Measurements from ENCODE around the gene ZCCHC2. TPM values are rescaled to one million over a fixed set of nuclear protein-coding genes. Genes with fewer than 3 reads are reported as not detected.

The ZCCHC2 gene
- total RNA-seq, 1 donor from 2014 or later = 7.3 TPM

DNA sequence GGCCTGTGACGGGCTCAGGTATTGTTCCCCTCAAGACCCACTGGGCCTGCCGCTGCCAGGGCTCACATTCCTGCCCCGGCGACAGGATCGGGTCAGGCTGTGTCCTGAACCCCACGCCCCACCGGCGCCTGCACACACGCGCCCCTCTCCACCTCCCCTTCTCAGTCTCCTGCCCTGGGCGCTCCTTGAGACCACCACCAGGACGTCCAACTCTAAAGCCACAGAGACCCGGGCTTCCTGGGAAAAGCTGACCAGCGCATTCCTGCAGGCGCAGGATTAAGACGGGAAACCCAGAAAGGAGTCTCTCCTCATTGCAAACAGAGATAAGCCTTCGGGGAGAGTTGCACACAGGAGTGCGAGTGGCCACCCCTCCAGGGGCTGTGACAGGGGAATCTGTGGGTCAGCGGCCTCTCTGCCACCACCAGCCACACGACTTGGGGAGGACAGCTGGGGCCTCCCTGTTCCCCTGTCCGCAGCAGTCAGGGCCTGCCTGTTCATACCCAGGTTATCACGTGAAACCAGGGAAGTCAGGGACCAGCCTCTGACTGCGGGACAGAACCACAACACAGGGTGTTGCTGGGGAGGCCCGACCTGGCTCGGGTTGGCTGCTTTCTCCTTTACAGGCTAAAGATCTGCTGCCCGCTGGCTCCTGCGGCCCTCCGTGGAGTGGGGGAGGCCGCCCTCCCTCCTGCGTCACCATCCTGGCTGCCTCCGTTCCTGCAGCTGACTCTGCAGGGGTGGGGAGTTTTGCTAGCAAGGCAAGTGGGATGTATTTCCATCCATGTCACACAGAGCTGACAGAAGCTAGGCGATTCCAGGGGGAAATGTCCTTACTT, 88.8 kb downstream of the ZCCHC2 start:
- ATAC-seq = no peak

DNA sequence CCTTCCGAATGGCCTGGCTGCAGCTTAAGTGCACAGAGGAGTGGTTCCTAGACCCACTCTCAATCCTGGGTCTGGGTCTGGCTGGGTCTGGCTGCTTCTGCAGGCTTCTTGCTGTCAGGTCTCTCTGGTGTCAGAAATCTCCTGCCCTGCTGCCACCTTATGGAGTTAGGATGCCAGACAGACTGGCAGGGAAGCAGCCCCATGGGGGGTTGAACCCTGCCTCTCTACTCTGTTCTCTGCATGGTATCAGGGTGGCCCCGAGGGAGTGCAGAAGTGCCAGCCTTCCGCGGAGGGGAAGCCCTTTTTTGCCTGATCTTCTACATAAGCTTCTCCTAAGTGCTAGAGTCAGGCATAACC, 89.4 kb downstream of the ZCCHC2 start:
- ATAC-seq = no peak

DNA sequence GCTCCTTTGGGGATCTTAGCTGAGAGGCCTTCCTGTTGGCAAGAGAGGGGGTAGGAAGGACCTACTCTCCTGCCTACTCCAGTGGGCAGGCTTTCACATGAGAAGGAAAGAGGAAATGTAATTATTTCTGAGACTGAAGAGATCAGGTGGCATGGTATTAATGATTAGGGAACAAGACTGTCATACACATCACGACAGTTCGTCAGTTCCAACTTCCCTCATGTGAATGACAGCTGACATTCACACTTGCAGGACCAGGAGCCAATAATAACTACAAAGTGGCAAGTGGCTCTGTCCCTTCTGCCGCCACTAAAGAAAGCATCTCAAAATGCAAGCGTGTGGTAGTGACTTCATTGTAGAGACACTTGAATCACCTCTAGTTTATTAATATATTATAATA, 90.0 kb downstream of the ZCCHC2 start:
- no peak for ATAC-seq

DNA sequence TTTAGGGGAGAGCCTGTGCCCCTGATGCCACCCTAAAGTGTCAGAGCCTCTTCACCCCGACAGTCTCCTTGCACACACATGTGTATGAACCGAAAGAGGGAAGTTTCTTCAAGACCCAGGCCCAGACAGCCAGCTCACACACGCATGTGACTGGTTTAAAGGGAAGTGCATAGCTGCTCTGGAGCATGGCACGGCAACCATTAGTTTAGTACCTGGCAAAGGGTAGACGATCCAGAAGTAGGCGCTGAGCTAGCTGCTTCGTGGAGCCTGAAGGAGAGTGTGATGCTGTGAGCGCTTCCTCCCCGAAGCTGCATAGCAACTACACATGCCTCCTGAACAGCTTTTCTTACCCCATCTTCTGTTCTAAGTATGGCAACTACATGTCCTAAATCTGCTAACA, 91.7 kb downstream of the ZCCHC2 start:
- ATAC-seq = no peak

DNA sequence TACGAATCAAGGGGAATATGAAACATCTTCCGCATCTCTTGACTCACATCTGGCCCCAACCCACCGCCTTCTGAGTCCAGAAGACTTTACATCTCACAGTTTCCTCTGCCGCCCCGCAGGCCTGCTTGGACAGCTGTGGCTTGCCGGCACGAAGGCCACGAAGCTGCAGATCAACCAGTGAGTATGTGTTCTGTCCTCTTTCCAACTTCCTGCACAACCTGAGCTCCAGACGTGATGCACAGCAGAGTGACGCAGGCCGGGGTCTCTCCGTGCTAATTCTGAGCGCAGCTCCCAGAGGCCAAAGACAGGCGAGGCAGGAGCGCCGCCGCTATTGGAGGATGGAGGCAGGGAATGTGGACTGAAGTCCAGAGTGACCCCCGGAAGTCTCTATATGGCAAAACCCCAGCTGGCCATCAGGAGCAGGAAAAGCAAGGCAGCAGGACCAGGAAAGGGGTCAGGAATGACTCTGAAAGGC, 93.5 kb downstream of the ZCCHC2 start:
- ATAC-seq = no peak

DNA sequence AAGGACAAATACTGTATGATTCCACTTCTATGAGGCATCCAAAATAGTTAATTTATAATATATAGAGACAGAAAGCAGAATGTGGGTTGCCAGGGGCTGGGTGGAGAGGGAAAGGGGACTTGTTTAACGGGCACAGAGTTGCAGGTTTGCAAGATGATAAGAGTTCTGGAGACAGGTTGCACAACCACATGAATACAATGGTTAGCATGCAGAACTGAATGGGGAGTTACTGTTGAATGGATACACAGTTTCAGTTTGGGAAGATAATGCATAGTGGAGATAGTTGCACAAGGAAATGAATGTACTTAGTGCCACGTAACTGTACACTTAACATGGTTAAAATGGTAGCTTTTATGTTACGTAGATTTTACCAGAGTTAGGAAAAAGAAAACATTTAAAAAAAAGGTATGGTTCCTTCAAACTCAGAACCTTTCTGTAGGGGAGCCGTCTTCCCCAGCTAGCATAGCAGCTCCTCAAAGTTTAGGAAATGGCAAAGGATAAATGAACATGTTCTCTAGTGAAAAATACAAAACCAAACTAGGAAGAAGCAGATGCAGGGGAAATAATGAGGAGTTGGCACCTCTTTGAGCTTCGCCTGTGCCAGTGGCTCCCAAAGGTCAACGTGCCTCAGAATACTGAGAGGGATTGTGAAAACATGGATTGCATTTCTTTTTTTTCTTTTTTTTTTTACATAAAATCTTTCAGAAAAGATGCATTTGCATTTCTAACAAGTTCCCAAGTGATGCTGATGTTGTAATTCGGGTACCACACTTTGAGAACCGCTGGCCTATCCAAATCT, 95.2 kb downstream of the ZCCHC2 start:
- ATAC-seq = no peak

DNA sequence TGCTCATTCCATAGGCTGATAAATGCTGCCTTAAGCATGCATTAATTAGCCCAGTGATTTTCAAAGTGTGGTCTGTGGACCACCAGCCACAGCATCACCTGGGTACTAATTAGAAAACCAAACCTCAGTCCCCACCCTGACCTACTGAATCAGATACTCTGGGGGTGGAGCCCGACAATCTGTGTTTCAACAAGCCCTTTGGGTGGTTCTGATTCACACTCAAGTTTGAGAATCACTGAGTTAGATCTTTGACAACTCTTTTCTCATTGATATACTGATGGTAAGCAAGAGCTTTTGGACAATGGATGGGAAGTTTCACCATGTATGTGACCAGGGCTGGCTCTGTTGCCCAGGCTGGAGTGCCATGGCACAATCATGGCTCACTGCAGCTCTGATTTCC, 95.9 kb downstream of the ZCCHC2 start:
- ATAC-seq = no peak

DNA sequence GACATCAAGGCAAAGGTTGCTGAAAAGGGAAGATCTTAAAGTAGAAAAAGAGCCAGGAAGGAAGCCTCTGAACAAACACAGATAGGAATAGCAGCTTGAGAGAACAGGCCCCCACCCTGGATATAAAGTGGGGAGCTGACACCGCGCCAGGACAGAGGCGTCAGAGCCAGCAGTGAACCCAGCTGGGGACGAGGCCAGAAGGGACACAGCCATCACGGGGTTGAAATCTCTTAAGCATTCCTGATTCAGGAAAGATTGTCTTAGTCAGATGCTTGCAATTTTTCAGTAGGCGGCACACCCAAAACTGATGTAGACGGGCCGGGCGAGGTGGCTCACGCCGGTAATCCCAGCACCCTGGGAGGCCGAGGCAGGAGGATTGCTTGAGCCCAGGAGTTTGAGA, 98.7 kb downstream of the ZCCHC2 start:
- ATAC-seq = no peak

DNA sequence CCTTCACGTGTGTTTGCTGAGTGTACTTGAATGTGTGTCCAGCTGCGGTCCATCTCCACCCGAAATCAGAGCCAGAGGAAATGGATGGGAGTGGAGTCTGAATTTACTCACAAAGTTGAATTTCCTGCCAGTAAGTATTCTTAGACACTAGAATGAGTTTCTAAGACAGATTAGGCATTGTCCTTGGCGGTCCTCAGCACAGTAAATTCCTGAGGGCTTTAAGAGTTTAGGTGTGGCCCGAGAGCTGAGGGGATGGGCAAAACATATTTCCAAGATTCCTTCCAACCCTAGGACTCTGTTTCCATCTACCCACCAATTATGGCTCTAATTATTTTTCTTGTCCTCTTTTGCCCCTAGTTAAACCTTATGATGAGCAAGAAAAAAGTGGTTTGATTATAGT, 102.2 kb downstream of the ZCCHC2 start:
- ATAC-seq = no peak

Other genes with a start within 250 kb of the ZCCHC2 start
- gene TNFRSF11A, start 197.7 kb upstream of the ZCCHC2 start, total RNA-seq = 5.7 TPM
- gene PHLPP1, start 192.5 kb downstream of the ZCCHC2 start, total RNA-seq = 17.7 TPM

Measured in esophagus mucosa (tissue), 1 donor.